Testis (tissue), 3 donors: Measurements from ENCODE around the gene JRKL. TPM values are rescaled to one million over a fixed set of nuclear protein-coding genes. Genes with fewer than 3 reads are reported as not detected.
"Not testable (repeated sequence)": the region's sequence is repeated elsewhere in the genome, so short reads cannot be mapped to it uniquely, and the experiment has no call there.

Experiments
- DNase-seq: peaks from one replicate; pipeline ENCODE4 v3.0.0-alpha.2; 2019
- H3K27ac ChIP-seq, 2 donors: fragments of 200-600 bp; sonication (generic); one replicate each; pipeline ENCODE4 v1.5.1; 2019
- H3K27me3 ChIP-seq: fragments of 200-600 bp; sonication (generic); one replicate; pipeline ENCODE4 v1.5.1; 2019
- H3K36me3 ChIP-seq: fragments of 200-600 bp; sonication (generic); one replicate; pipeline ENCODE4 v1.5.1; 2017; ENCODE audit warnings: low read depth; ENCODE audit errors: missing control alignments
- H3K4me1 ChIP-seq: fragments of 200-600 bp; sonication (generic); one replicate; pipeline ENCODE4 v1.5.1; 2019
- H3K4me3 ChIP-seq, 2 donors: fragments of 200-600 bp; sonication (generic); one replicate each; pipeline ENCODE4 v1.5.1; 2017 to 2019
- H3K9me3 ChIP-seq: fragments of 200-600 bp; sonication (generic); one replicate; pipeline ENCODE4 v1.5.1; 2017
- CTCF ChIP-seq, 3 experiments: fragments of 450-650 bp in 2 of 3; fragments of 200-600 bp in 1 of 3; sonication (generic) in 1 of 3; IDR thresholded peaks; one replicate each; pipeline ENCODE4 v1.5.1; 2016 to 2019; ENCODE audit warnings: antibody characterized with exemption in 3 of 3, mild to moderate bottlenecking in 2 of 3, moderate library complexity in 1 of 3
- POLR2A ChIP-seq: fragments of 450-650 bp; IDR thresholded peaks from one replicate; pipeline ENCODE4 v1.6.1; 2017; ENCODE audit warnings: antibody characterized with exemption, mild to moderate bottlenecking, moderate library complexity
- WGBS, 2 donors: methylation state at CpG; one replicate each; pipeline ENCODE4 v1.1.5; 2018; 5-methylcytosine and 5-hydroxymethylcytosine counted together
- intact Hi-C: fragments of 100-400 bp; cut with DNase I; formaldehyde crosslinking; loops from one replicate; pipeline ENCODE4 v1.15.1; 2023; ENCODE audit warnings: low total_unique reads
- microRNA counts, 2 donors: library from miRNA; unstranded; fragments of <30 nt; microRNA quantifications; one replicate each; lab custom pipeline; 2016
- microRNA-seq, 2 donors: library from miRNA; unstranded; fragments of <30 nt; microRNA quantifications; one replicate each; pipeline ENCODE4, GENCODE V29; 2016; ENCODE audit warnings: borderline number of aligned reads in 2 of 2, borderline replicate concordance in 1 of 2
- polyA plus RNA-seq: library from polyadenylated mRNA; stranded (reverse); fragments of 350-450 nt; fragmentation: Illumina TruSeq; extraction: RNeasy Lipid Tissue Mini Kit (QIAGEN cat#74804); gene quantifications from one replicate; pipeline ENCODE4 v1.2.3, GENCODE V29; 2014; ENCODE audit warnings: low read depth, low replicate concordance; ENCODE audit not compliant: insufficient read depth
- small RNA-seq, 2 donors: library from RNA; depleted of rRNA; stranded (forward); fragments of <200 nt; gene quantifications; one replicate each; pipeline ENCODE3, GENCODE V24; 2016
- total RNA-seq, 2 donors: library from RNA; depleted of rRNA; stranded (reverse); fragments of >200 nt; gene quantifications; one replicate each; pipeline ENCODE4 v1.2.3, GENCODE V29; 2016

The JRKL gene
- total and polyA plus RNA-seq, 3 donors from 2014 or later: 6.9 to 9.7 (median 9.1) TPM

GRCh38 chr11:96430668-96431067 lies 40.9 kb downstream of the JRKL start:
- no peak overlapping the region for H3K27ac ChIP-seq
- intact Hi-C loops: no loop called here
- WGBS, 2 donors: 70 to 78% methylated on average over 3 of the region's 3 CpGs
- no peak overlapping the region for H3K4me3 ChIP-seq
- H3K4me1 ChIP-seq: no peaks in the 10 kb centered on the region
- no peak for TF ChIP-seq CTCF (IDR thresholded peaks at IDR 0.05)
- no peak for TF ChIP-seq POLR2A
- no peaks in the 10 kb centered on the region for H3K9me3 ChIP-seq
- no peaks in the 10 kb centered on the region for H3K27me3 ChIP-seq
- no peaks in the 10 kb centered on the region for H3K36me3 ChIP-seq
- no peak for DNase-seq

GRCh38 chr11:96432654-96433053 lies 42.8 kb downstream of the JRKL start:
- H3K27me3 ChIP-seq, H3K9me3 ChIP-seq, H3K36me3 ChIP-seq, H3K27ac ChIP-seq, H3K4me1 ChIP-seq, DNase-seq, H3K4me3 ChIP-seq, intact Hi-C loops: not testable (repeated sequence)

MicroRNAs encoded within 50 kb of the gene (microRNA counts, 767-probe panel; counts per million panel counts)
- microRNA hsa-miR-1260b (lab: Ali Mortazavi, UCI): 0 to 152 counts per million in 2 donors

Small RNA genes lying within 50 kb of the gene (microRNA-seq; reads per million reads assigned to microRNA genes)
- 0 to 0.70 reads per million in 2 donors for gene MIR1260B

Small RNA genes lying within 50 kb of the gene (small RNA-seq; reads per million reads assigned to genes)
- gene MIR1260B: 0 reads per million in 2 donors

Other genes with a start within 250 kb of the JRKL start
- gene MAML2, start 46.8 kb upstream of the JRKL start, total RNA-seq: 10 to 100 TPM; 17.6 to 23.6 TPM
- 5.1 TPM for gene MAML2, start 46.8 kb upstream of the JRKL start, polyA plus RNA-seq
- 10 to 100 TPM; 42.5 to 50.9 TPM for gene CCDC82, start 101 bp upstream of the JRKL start, total RNA-seq
- gene CCDC82, start 101 bp upstream of the JRKL start, polyA plus RNA-seq: 36.6 TPM